ENCODE measurements around the gene C1orf50.
"Not testable (repeated sequence)": the region's sequence is repeated elsewhere in the genome, so short reads cannot be mapped to it uniquely, and the experiment has no call there.

The C1orf50 gene

DNA sequence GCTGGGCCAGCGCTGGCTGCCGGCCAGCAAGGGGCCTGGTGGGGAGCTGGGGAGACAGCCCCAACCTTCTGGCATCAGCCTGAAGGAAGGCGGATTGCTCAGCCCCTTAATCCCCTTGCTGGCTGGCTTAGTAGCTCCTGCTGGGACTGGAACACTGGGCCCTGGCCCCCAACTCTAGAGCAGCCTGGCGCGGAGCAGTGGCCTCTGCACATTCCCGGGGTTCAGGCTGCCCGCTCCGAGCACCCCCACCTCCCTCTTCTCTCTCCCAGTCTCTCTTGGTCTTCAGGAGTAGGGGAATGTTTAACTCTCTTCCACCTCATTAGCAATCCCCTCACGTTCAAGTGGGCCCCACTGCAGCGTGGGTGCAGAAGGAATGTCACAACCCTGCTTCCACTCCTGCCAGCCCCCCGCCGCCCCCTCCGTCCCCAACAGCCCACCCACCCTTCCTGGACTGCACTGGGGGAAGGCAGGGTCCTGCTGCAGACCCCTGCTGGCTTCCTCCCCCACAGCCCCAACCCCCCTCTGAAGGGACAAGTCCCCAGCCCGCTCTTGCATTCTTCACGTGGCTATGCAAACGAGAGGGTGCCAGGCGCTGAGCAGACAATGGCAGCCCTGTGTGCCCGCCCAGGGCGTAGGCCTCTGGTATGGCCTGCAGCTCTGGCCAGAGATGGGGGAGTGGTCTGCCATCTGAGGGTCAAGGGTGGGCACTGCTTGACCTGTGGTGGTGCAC lies 26.0 kb upstream of the C1orf50 start:
- DNase-seq: no peak

- DNase-seq: no peak
Observed at GRCh38 chr1:42741706-42742105, 25.3 kb upstream of the C1orf50 start.

DNA sequence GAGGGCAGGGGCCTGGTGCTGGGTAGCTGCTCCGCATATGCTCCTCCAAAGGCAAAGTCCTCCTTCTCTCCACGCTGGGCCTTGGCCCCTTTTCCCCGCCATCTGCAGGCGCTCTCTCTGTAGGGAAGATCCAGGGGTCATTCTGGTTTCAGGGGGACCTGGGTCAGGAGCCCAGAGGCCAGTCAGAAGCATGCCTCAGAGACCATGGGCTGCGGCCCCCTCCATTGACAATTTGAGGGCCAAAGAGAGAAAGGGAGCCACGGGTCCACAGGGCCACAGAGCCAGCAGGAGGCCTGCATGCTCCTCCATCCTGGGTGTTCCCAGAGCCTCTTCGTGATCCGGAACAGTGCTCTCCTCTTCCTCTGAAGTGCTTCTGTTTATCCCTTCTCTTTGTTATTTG lies 24.9 kb upstream of the C1orf50 start:
- DNase-seq: no peak

GRCh38 chr1:42742617-42743316 lies 24.3 kb upstream of the C1orf50 start:
- no peak for DNase-seq

DNA sequence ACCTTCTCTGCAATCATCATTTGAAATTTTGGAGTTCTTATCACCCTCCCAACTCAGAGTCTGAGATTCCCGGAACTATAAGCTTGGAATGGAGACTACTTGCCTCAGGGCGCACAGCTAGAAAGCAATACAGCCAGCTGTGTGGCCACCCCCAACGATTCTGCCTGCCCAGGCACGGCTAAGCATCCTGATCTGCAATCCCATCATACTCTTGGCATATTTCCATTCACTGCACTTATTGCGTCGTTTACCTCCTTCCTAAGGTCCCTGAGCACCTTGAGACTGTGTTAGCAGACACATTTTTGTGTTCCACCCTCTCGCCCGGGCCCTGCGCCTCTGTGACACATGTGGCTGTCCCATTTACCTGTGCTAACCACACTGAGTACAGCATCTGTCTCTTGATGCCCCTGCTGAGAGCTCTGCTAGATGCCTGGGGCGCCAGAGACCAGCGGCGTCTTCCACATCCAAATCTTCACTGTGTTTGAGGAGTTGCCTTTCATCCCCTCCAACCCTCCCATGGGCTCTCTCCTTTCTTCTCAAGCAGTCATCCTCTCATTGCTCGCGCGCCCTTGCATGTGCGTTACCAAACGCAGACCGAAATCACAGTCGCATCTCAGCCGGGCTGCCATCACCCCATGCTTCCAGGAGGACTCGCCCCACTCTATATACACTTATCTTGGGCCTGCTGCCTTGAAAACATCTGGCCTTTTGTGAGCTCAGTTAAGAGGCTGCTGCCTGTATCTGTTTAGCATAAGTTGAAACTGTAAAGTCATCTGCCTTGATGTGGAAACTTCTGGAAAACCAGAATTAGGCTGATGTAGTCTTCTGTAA lies 23.5 kb upstream of the C1orf50 start:
- no peak for DNase-seq

DNA sequence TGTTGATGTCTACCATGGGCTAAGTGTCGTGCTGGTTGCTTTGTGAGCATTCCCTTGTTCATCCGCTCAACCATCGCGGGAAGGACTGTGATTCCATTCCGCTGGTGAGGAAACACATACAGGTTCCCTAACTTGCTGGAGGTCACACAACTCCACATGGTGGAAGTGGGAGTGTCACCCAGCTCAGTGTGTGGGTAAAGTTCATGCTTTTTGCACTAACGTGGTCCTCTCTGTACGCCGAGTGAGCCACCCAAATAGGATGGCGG lies 23.0 kb upstream of the C1orf50 start:
- no peak for DNase-seq

- no peak for DNase-seq
Observed at GRCh38 chr1:42745851-42746250, 21.2 kb upstream of the C1orf50 start.

GRCh38 chr1:42746436-42747105 lies 20.5 kb upstream of the C1orf50 start:
- no peak for DNase-seq

GRCh38 chr1:42747125-42747524 lies 19.9 kb upstream of the C1orf50 start:
- peak; percentile 58 for DNase-seq

- DNase-seq: no peak
Observed at GRCh38 chr1:42748021-42748420, 19.0 kb upstream of the C1orf50 start.

GRCh38 chr1:42748461-42749410 lies 18.3 kb upstream of the C1orf50 start:
- no peak for DNase-seq

DNA sequence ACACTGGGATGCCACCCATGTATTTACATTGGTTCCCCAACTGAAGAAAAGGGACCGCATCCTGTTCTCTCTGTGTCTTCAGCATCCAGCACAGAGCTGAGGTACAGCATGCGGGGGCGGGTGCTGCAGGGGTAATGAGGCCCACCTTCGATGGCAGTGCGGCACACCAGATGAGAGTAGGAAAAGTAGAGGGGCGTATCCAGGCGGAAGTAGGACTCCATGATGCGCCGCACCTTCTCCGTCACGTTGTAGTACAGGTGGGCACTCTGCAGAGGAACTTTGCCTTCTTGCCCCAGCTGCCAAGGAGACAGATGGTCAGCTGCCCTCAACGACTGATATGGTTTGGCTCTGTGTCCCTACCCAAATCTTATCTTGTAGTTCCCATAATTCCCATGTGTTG lies 17.0 kb upstream of the C1orf50 start:
- DNase-seq: no peak

- DNase-seq: not testable (repeated sequence)
Observed at GRCh38 chr1:42751511-42752070, 15.5 kb upstream of the C1orf50 start.

DNA sequence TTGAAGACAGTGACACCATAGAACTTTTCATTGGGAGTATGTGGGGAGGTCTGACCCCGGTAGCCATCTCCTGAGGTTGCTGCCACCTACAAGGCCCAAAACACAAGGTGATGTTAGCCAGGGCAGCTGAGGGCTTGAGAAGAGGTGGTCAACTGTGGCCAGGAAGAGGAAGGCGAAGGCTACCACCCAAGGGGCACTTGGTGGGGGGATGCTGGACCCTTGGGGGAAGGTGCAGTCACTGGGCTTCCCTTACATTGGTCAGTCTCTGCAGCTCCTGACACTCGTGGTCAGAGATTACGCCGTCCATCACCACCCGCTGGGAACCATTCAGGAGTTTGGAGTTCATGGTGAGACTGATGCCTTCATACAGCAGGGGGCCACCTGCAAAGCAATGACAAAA lies 14.8 kb upstream of the C1orf50 start:
- no peak for DNase-seq

DNA sequence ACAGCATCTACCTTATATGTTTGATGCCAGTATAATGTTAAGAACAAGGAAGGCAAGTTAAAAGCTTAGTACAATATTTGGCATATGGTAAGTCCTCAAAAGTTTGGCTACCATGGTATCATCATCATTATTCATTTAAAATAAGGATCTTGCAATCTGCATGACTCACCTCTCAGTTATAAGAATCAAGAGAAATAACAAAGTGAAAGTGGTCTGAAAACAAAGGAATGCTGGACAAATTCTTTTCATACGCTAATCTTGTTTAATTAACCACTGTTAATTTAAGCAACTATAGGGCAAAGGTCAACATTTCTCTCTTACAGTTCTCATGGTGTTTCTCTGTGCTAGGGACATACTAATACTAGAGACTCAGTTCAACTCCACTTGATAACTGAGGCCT lies 14.0 kb upstream of the C1orf50 start:
- no peak for DNase-seq

DNA sequence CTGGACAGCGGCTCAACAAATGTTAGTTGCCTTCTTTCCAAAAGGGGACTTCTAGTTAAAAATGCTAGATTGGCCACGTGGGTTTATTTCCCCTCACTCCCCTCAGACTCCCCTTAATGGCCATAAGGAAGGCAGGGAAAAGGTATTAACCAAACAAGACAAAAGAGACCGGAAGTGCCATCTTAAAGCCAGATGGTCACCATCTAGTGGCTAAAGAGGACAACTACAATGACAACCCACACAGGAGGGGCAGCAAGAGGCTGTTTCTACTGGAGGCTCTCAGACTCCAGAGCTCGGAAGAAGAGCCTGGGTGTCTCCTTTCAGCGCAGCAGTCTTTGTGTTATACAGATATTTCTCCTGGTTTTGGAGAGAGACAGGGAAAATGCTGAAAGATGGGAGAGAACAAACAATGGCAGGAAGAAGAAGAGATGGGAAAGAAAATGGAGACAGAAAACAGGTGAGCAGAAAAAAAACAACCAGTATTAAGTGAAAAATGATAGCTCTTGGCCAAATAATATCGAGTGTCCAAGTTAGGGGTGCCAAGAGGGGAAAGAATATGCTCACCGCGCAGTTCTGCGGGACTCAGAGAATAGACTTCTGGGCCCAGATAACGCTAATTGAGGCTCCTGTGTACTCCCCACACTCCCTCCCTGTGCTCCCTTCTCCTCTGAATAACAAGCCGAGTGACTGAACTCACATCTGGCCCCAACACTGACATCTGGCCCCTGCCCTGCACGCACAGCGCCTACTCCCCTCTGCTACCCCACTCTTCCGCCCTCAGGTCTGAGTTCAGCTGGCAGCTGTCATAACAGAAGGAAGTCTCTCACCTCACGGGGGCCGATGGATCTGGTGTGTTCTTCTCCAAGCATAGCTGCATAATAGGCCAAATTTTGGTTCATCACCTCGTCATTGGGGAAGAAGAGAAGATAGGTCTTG lies 9.8 kb upstream of the C1orf50 start:
- DNase-seq: no peak

DNA sequence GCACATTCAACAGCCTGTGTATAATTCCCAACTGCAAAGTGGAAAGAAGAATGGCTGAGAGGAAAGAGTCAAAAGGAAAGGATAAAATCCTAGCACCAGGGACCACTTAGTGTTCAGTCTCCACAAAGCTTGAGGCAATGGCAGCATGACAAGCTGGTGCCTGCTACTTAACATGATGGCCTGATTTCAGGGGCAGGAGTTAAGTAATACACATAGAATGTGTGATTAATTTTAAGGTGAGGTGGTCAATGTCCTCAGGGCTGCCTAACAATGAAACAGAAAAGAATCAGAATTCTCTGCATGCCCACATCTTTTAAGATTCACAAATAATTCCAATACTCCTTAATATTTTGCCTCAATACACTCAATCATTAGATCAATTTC lies 9.2 kb upstream of the C1orf50 start:
- no peak for DNase-seq

GRCh38 chr1:42758641-42759040 lies 8.4 kb upstream of the C1orf50 start:
- DNase-seq: no peak

- DNase-seq: no peak
Observed at GRCh38 chr1:42759114-42759513, 7.9 kb upstream of the C1orf50 start.

GRCh38 chr1:42761567-42761966 lies 5.5 kb upstream of the C1orf50 start:
- DNase-seq: no peak

- DNase-seq: no peak
Observed at GRCh38 chr1:42762269-42762668, 4.8 kb upstream of the C1orf50 start.
